B cell (primary cell): ENCODE data around the gene BUB3. TPM values are rescaled to one million over a fixed set of nuclear protein-coding genes. Genes with fewer than 3 reads are reported as not detected.
A peak's percentile ranks its signal among the peaks of the same experiment; 100 is the strongest.

Experiments
- ATAC-seq: fragments of 200-7000 bp; cut with Tn5 transposase; one replicate; pipeline ENCODE4 v1.10.0; 2021; ENCODE audit warnings: low read depth, mild to moderate bottlenecking, moderate number of reproducible peaks, moderate library complexity
- CTCF ChIA-PET: fragments of 350-600 bp; sonication (Branson Sonifier 250); formaldehyde crosslinking; loops from one replicate; lab custom pipeline; 2021; ENCODE audit warnings: antibody characterized with exemption, inconsistent platforms; lab: Charles Lee
- POLR2A ChIA-PET: fragments of 350-600 bp; sonication (Branson Sonifier 250); formaldehyde crosslinking; loops from one replicate; lab custom pipeline; 2021; ENCODE audit warnings: antibody characterized with exemption; lab: Charles Lee
- DNase-seq: peaks from one replicate; pipeline ENCODE4 v3.0.0; 2013
- H2AFZ ChIP-seq: 2 replicates; pipeline ENCODE4 v1.6.1; 2012; ENCODE audit warnings: mild to moderate bottlenecking, low read depth, low read length; ENCODE audit not compliant: insufficient read depth, poor library complexity, severe bottlenecking
- H3K27ac ChIP-seq, 2 donors: 1 replicate in 1 of 2; 2 replicates in 1 of 2; pipeline ENCODE4 v1.5.1; 2012 to 2013; ENCODE audit warnings: low read length in 2 of 2, mild to moderate bottlenecking in 2 of 2, moderate library complexity in 1 of 2
- H3K27me3 ChIP-seq, 4 experiments: fragments of 200-600 bp in 1 of 4; sonication (generic) in 1 of 4; replicated peaks in 1 of 4; 1 replicate in 2 of 4; 2 replicates in 2 of 4; pipeline versions ENCODE4 v1.6.1 to v1.7.0; 2013 to 2016; ENCODE audit warnings: low read length in 3 of 4, mild to moderate bottlenecking in 2 of 4, mixed read lengths in 1 of 4, moderate library complexity in 1 of 4; ENCODE audit not compliant: insufficient read depth in 4 of 4, control insufficient read depth in 3 of 4; ENCODE audit errors: control extremely low read depth in 1 of 4
- H3K36me3 ChIP-seq, 2 experiments: replicated peaks in 1 of 2; 1 replicate in 1 of 2; 2 replicates in 1 of 2; pipeline versions ENCODE4 v1.6.1 to v1.7.1; 2013; ENCODE audit warnings: low read length in 1 of 2; ENCODE audit not compliant: insufficient read depth in 2 of 2, control insufficient read depth in 1 of 2; ENCODE audit errors: control extremely low read depth in 1 of 2, extremely low read depth in 1 of 2
- H3K4me1 ChIP-seq, 2 donors: fragments of 200-600 bp in 1 of 2; sonication (generic) in 1 of 2; 1 replicate in 1 of 2; 2 replicates in 1 of 2; pipeline versions ENCODE4 v1.5.1 to v1.6.1; 2013 to 2017; ENCODE audit warnings: low read length in 2 of 2; ENCODE audit not compliant: control insufficient read depth in 2 of 2, insufficient read depth in 2 of 2
- H3K4me2 ChIP-seq: replicated peaks from 2 replicates; pipeline ENCODE3; 2012; ENCODE audit warnings: mild to moderate bottlenecking, low read depth, low read length; ENCODE audit not compliant: poor library complexity, severe bottlenecking
- H3K4me3 ChIP-seq, 5 experiments: fragments of 200-600 bp in 1 of 5; sonication (generic) in 1 of 5; 1 replicate in 3 of 5; 2 replicates in 2 of 5; pipeline versions ENCODE4 v1.5.1 to v1.7.0; 2011 to 2016; ENCODE audit warnings: low read length in 4 of 5, mild to moderate bottlenecking in 4 of 5, low read depth in 2 of 5, control low read depth in 1 of 5, moderate library complexity in 1 of 5; ENCODE audit not compliant: insufficient read depth in 1 of 5; ENCODE audit errors: control extremely low read depth in 1 of 5, extremely low read depth in 1 of 5
- H3K79me2 ChIP-seq: fragments of 200-600 bp; sonication (generic); one replicate; pipeline ENCODE4 v1.6.0; 2016; ENCODE audit warnings: low read length; ENCODE audit not compliant: control insufficient read depth, insufficient read depth
- H3K9ac ChIP-seq: fragments of 200-600 bp; sonication (generic); 2 replicates; pipeline ENCODE4 v1.6.1; 2017; ENCODE audit warnings: mild to moderate bottlenecking, low read length, moderate library complexity
- H3K9me3 ChIP-seq, 3 donors: one replicate each; pipeline versions ENCODE4 v1.6.1 to v1.7.1; 2013; ENCODE audit warnings: low read length in 2 of 3; ENCODE audit not compliant: control insufficient read depth in 2 of 3, insufficient read depth in 1 of 3; ENCODE audit errors: control extremely low read depth in 1 of 3
- H4K20me1 ChIP-seq: 2 replicates; pipeline ENCODE4 v1.6.0; 2012; ENCODE audit warnings: mild to moderate bottlenecking, low read length; ENCODE audit not compliant: insufficient read depth, control insufficient read depth, poor library complexity, severe bottlenecking
- H3K27ac Mint-ChIP-seq: one replicate; pipeline ENCODE4 v1.8.0; 2021; ENCODE audit warnings: mixed read lengths
- H3K27me3 Mint-ChIP-seq: one replicate; pipeline ENCODE4 v1.8.0; 2021; ENCODE audit warnings: mixed read lengths
- H3K4me1 Mint-ChIP-seq: one replicate; pipeline ENCODE4 v1.8.0; 2021; ENCODE audit warnings: mixed read lengths
- H3K4me3 Mint-ChIP-seq: one replicate; pipeline ENCODE4 v1.8.0; 2021; ENCODE audit warnings: mixed read lengths
- H3K9me3 Mint-ChIP-seq: one replicate; pipeline ENCODE4 v1.8.0; 2022; ENCODE audit warnings: mixed read lengths; ENCODE audit not compliant: insufficient read depth
- EZH2 ChIP-seq: IDR thresholded peaks from 2 replicates; pipeline ENCODE4 v1.6.1; 2012; ENCODE audit warnings: borderline replicate concordance, low read depth, mild to moderate bottlenecking, moderate library complexity, low read length; ENCODE audit not compliant: insufficient read depth, poor library complexity, severe bottlenecking
- WGBS: methylation state at CpG from one replicate; pipeline ENCODE4 v1.1.5; 2013; ENCODE audit warnings: missing lambda C conversion rate; ENCODE audit not compliant: insufficient coverage; 5-methylcytosine and 5-hydroxymethylcytosine counted together
- intact Hi-C: fragments of 100-400 bp; cut with micrococcal nuclease; formaldehyde crosslinking; loops from one replicate; pipeline ENCODE4 v1.10.0; 2022
- polyA plus RNA-seq: library from polyadenylated mRNA; depleted of rRNA; stranded (reverse); fragments of >200 nt; gene quantifications from 2 replicates; pipeline ENCODE4 v1.2.3, GENCODE V29; 2012
- total RNA-seq, 2 donors: library from RNA; stranded (reverse); fragments of 120-200 nt in 1 of 2; gene quantifications; 1 replicate in 1 of 2; 2 replicates in 1 of 2; pipeline versions ENCODE4 v1.2.3 to v1.2.4, GENCODE V29; 2013 to 2022
- TF ChIP-seq, protein P1 (sequence below): fragments of 200-600 bp; IDR thresholded peaks from one replicate; pipeline ENCODE4 v1.8.0; 2022; ENCODE audit warnings: antibody characterized with exemption, mild to moderate bottlenecking

The BUB3 gene
- total and polyA plus RNA-seq, 2 donors (not counting 1 experiment from before 2014, with no cell fraction given), result 112 to 113 TPM

DNA sequence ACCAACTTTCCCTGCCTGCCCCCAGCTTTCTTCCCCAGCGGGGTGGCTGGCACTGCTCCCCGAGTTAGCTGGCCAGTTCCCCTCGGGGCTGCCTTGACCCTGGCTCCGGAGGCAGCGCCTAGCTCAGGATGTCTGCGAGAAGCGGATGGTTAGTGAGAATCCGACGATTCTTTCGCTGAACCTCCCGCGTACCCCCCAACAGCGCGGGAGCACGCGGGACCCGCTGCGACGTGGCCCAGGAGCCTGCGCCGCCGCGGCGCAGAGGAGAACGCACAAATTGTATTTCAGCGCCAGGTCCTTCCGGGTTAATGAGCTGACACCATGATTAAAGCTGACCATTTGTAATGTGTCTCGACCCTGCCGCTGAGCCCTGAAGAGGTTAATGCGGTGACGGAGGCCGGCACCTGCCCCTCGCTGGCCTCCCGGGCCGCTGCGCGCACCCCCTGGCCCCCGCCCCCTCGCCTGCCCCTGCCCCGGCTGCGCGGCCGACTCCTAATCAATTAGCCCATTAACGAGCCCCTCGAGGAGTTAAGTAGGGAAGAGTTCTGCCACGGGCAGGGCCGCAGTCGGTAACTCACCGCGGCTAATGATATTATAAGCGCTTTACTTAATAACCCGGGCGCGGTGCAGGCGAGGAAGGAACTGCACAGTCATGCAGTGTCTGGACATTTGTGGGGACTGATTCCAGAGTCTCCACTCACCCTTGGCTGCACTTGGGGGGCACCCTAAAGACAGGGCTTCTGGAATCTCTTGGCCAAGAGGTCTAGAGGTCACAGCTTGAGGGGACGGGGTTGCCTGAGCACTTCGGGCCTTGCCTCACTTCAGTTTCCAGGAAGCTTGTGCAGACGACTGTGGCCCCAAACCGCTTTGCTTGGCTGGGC is 7.9 kb upstream of the BUB3 start:
- H3K79me2 ChIP-seq, result no peaks in the 10 kb centered on the region
- peak; percentile 66 for TF ChIP-seq EZH2
- TF ChIP-seq, protein P1, sequence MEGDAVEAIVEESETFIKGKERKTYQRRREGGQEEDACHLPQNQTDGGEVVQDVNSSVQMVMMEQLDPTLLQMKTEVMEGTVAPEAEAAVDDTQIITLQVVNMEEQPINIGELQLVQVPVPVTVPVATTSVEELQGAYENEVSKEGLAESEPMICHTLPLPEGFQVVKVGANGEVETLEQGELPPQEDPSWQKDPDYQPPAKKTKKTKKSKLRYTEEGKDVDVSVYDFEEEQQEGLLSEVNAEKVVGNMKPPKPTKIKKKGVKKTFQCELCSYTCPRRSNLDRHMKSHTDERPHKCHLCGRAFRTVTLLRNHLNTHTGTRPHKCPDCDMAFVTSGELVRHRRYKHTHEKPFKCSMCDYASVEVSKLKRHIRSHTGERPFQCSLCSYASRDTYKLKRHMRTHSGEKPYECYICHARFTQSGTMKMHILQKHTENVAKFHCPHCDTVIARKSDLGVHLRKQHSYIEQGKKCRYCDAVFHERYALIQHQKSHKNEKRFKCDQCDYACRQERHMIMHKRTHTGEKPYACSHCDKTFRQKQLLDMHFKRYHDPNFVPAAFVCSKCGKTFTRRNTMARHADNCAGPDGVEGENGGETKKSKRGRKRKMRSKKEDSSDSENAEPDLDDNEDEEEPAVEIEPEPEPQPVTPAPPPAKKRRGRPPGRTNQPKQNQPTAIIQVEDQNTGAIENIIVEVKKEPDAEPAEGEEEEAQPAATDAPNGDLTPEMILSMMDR, result no peak
- H3K9me3 ChIP-seq, result peaks cover 1 to 95% (median 19%) of the 10 kb centered on the region in 3 donors
- H3K4me3 ChIP-seq, result no peak overlapping the region
- peaks cover 5% of the 10 kb centered on the region for H4K20me1 ChIP-seq
- POLR2A ChIA-PET, result no interaction called here
- no peaks in the 10 kb centered on the region for H3K36me3 ChIP-seq
- DNase-seq (peak; percentile 37), ATAC-seq (no peak)
- CTCF ChIA-PET, result interaction anchor here (1.1 to 3.9 kb wide), 3 partner anchors 11 to 15 kb away, joined by 3 to 22 read pairs (median 3); no protein-coding TSS in a partner anchor
- WGBS, result 8% methylated on average over 48 of the region's 59 CpGs
- Mint-ChIP-seq H3K9me3 (no peaks in the 10 kb centered on the region), H3K4me3 (peak overlapping the region; percentile 54), H3K27ac (no peak overlapping the region), H3K27me3 (peaks cover 67% of the 10 kb centered on the region), H3K4me1 (peaks cover 51% of the 10 kb centered on the region)
- no peak overlapping the region for H3K9ac ChIP-seq
- peaks cover 4 to 97% (median 83%) of the 10 kb centered on the region in 4 experiments for H3K27me3 ChIP-seq
- peak overlapping the region; percentile 30 for H3K4me2 ChIP-seq
- H3K4me1 ChIP-seq, result peaks cover 72 to 87% of the 10 kb centered on the region in 2 donors
- H2AFZ ChIP-seq, result no peak overlapping the region
- intact Hi-C loops, result no loop called here
- H3K27ac ChIP-seq, result no peak overlapping the region
